OCI-LY7 (cell line): ENCODE data around the gene ARFIP2. TPM values are rescaled to one million over a fixed set of nuclear protein-coding genes. Genes with fewer than 3 reads are reported as not detected.

Source experiments
- BruUV-seq: library from RNA; stranded (reverse); fragments of 400-500 nt; replicated peaks from 2 replicates; lab custom pipeline; 2021; lab: Mats Ljungman, UMichigan
- CTCF ChIA-PET: fragments of 300-600 bp; sonication (Branson Sonifier 250); formaldehyde crosslinking; loops from one replicate; lab custom pipeline; 2022; ENCODE audit warnings: antibody characterized with exemption; ENCODE audit not compliant: unreplicated experiment; lab: Charles Lee
- POLR2A ChIA-PET: fragments of 300-600 bp; sonication (Branson Sonifier 250); formaldehyde crosslinking; loops from one replicate; lab custom pipeline; 2022; ENCODE audit warnings: antibody characterized with exemption; lab: Charles Lee
- DNase-seq: peaks from one replicate; pipeline ENCODE4 v3.0.0-alpha.2; 2015; ENCODE audit warnings: low spot score
- H2AFZ ChIP-seq: fragments of 200-600 bp; sonication (generic), shearing (Covaris generic); 2 replicates; pipeline ENCODE4 v1.6.1; 2014; ENCODE audit warnings: mild to moderate bottlenecking, antibody characterized with exemption, low read length, moderate library complexity
- H3K27ac ChIP-seq: fragments of 200-600 bp; sonication (generic); 2 replicates; pipeline ENCODE4 v1.5.1; 2014; ENCODE audit warnings: mixed run types, low read depth, mild to moderate bottlenecking, moderate library complexity, low read length, inconsistent platforms; ENCODE audit not compliant: poor library complexity, severe bottlenecking
- H3K36me3 ChIP-seq: fragments of 200-600 bp; sonication (generic); 2 replicates; pipeline ENCODE4 v1.6.1; 2014; ENCODE audit warnings: mild to moderate bottlenecking, antibody characterized with exemption, low read length, moderate library complexity, mixed read lengths; ENCODE audit not compliant: insufficient read depth
- H3K4me1 ChIP-seq: fragments of 200-600 bp; sonication (generic); 2 replicates; pipeline ENCODE4 v1.5.1; 2014; ENCODE audit warnings: mild to moderate bottlenecking, low read length; ENCODE audit not compliant: insufficient read depth, poor library complexity, severe bottlenecking
- H3K4me2 ChIP-seq: fragments of 200-600 bp; sonication (generic); 2 replicates; pipeline ENCODE4 v1.6.1; 2014; ENCODE audit warnings: mild to moderate bottlenecking, low read length
- H3K4me3 ChIP-seq: fragments of 200-600 bp; sonication (generic); 2 replicates; pipeline ENCODE4 v1.5.1; 2014; ENCODE audit warnings: mild to moderate bottlenecking, low read depth, low read length; ENCODE audit not compliant: poor library complexity, severe bottlenecking
- H3K79me2 ChIP-seq: fragments of 200-600 bp; sonication (generic); 2 replicates; pipeline ENCODE4 v1.6.1; 2016; ENCODE audit warnings: low read depth, mild to moderate bottlenecking, low read length, moderate library complexity, mixed read lengths; ENCODE audit not compliant: insufficient read depth
- H3K9me2 ChIP-seq: fragments of 200-600 bp; sonication (generic); 2 replicates; pipeline ENCODE4 v1.6.1; 2016; ENCODE audit warnings: mild to moderate bottlenecking, low read length, mixed read lengths; ENCODE audit not compliant: insufficient read depth
- H3K9me3 ChIP-seq: fragments of 200-600 bp; sonication (generic); 2 replicates; pipeline ENCODE4 v1.6.1; 2014; ENCODE audit warnings: mild to moderate bottlenecking, mixed run types, low read length, mixed read lengths
- H4K20me1 ChIP-seq: fragments of 200-600 bp; sonication (generic); 2 replicates; pipeline ENCODE4 v1.6.1; 2014; ENCODE audit warnings: mild to moderate bottlenecking, antibody characterized with exemption, low read length, moderate library complexity, mixed read lengths; ENCODE audit not compliant: insufficient read depth
- CTCF ChIP-seq: fragments of 200-600 bp; sonication (generic); conservative IDR thresholded peaks from 2 replicates; pipeline ENCODE4 v1.5.1; 2014; ENCODE audit warnings: mild to moderate bottlenecking, antibody characterized with exemption, low read length, moderate library complexity, mixed read lengths
- EZH2phosphoT487 ChIP-seq: fragments of 200-600 bp; sonication (generic); IDR thresholded peaks from 2 replicates; pipeline ENCODE4 v1.6.1; 2018; ENCODE audit warnings: low read depth, borderline replicate concordance, mild to moderate bottlenecking, mixed run types, antibody characterized with exemption, low read length, moderate library complexity, mixed read lengths
- intact Hi-C: fragments of 100-400 bp; cut with micrococcal nuclease; formaldehyde crosslinking; loops from one replicate; pipeline ENCODE4 v1.10.0; 2022; ENCODE audit not compliant: unreplicated experiment
- total RNA-seq, 2 experiments: library from RNA; depleted of rRNA in 1 of 2; stranded (reverse); fragments of >200 nt in 1 of 2; shearing (Covaris generic) in 1 of 2; gene quantifications; 2 replicates each; pipeline ENCODE4 v1.2.3, GENCODE V29; 2014 to 2022

Gene ARFIP2
- total RNA-seq, 2 experiments from 2014 or later: 40.7 to 49.0 TPM

DNA sequence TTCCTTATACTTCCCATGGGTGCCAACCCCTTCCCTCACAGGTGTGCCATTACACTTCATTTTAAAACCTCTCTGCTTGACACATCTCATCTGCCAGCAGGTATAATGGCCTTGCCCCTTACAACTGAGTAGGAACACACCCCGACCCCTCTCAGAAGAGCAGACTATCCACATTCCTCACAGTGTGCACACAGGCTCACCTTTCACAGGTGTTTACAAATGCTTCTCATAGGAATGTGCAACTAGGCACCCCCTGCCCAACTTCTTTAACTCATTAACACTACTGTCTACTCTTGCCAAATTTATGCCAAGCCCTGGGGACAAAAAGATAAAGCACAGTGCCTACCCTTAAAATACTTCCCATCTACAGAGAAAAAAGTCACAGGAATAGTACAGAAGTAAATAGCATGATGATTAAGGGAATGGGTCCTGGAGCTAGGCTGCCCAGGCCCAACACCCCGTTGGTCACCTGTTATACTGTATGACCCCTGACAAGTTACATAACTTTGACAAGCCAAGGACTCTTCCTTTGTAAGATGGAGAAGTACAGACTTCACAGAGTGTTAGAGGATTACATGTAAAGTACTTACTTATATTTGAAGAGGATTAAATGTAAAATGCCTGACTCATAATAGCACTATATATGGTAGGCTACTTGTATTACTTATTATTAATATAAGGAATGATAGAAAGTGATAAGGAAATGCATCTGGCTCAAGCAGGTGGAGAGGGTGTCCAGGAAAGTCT, 22.6 kb downstream of the ARFIP2 start:
- Histone ChIP-seq H3K4me1 (peaks cover 28% of the 10 kb centered on the region), H3K36me3 (no peaks in the 10 kb centered on the region; the same call in 1 of the 2 replicates), H3K79me2 (no peaks in the 10 kb centered on the region), H3K4me3 (no peak overlapping the region), H3K9me3 (no peaks in the 10 kb centered on the region), H3K27ac (no peak overlapping the region), H3K9me2 (no peaks in the 10 kb centered on the region), H4K20me1 (no peaks in the 10 kb centered on the region), H2AFZ (no peak overlapping the region), H3K4me2 (no peak overlapping the region)
- ChIA-PET POLR2A (interaction anchor here (0.6 to 1.2 kb wide), 2 partner anchors 11 to 37 kb away, joined by 4 to 7 read pairs; no protein-coding TSS in a partner anchor), CTCF (no interaction called here)
- no TSS peak for BruUV-seq
- intact Hi-C loops: no loop called here
- TF ChIP-seq CTCF (no peak), EZH2phosphoT487 (no peak)
- no peak for DNase-seq

- Histone ChIP-seq H3K36me3 (no peaks in the 10 kb centered on the region; the same call in 1 of the 2 replicates), H3K9me3 (no peaks in the 10 kb centered on the region), H3K27ac (no peak overlapping the region), H3K4me3 (no peak overlapping the region), H3K79me2 (no peaks in the 10 kb centered on the region), H4K20me1 (no peaks in the 10 kb centered on the region), H3K4me1 (peaks cover 30% of the 10 kb centered on the region), H2AFZ (no peak overlapping the region), H3K9me2 (no peaks in the 10 kb centered on the region), H3K4me2 (no peak overlapping the region)
- DNase-seq: no peak
- CTCF ChIA-PET: no interaction called here
- no TSS peak for BruUV-seq
- POLR2A ChIA-PET: no interaction called here
- no peak for TF ChIP-seq EZH2phosphoT487
- TF ChIP-seq CTCF: no peak
- intact Hi-C loops: no loop called here
These were observed 23.4 kb downstream of the ARFIP2 start for GRCh38 chr11:6457581-6458320.
